Measurements from ENCODE around the gene DPF3.

DNA sequence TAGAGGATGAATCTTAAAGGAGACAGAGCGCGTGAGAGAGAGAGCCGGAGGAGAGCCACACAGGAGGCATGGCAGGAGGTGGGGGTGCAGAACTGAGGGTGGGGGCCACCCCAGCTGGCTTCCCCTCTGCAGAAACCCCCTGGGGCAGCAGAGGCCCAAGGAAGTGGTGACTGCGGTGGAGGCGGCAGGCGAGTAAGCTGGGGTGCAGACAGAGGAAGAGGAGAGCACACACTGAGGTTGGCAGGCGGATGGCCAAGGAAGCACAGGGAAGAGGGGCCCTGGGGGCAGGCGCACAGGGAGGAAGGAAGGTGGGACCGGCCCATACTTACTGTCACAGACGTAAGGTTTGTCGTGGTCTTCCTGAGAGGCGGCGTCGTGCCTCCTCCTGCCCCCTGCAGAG lies 179.8 kb downstream of the DPF3 start:
- no peak for TF ChIP-seq GATA2 (IDR thresholded peaks at IDR 0.05; ENCODE audit: low read depth, low read length)
- TF ChIP-seq GATA3 (IDR thresholded peaks at IDR 0.05; ENCODE audit: low read depth, low read length): no peak
